ENCODE measurements around the gene SNCB.

The SNCB gene

GRCh38 chr5:176629853-176630680, at the start of gene SNCB, which contains the start of gene EIF4E1B:
SNCB (minus strand) TSS chr5:176630534; CDS start chr5:176629654, 880 bp downstream.
EIF4E1B (plus strand) TSS chr5:176630675; CDS start chr5:176642788, 12,113 bp downstream.
- H3K4me3 ChIP-seq (ENCODE audit: low read depth, low read length), result peak within 1 kb of the TSS; percentile 77

- H3K4me3 ChIP-seq (ENCODE audit: low read depth, low read length), result peak overlapping the region; percentile 8
Observed at GRCh38 chr5:176679365-176680225, 49.3 kb upstream of the SNCB start.

GRCh38 chr5:176678584-176678983, 48.2 kb upstream of the SNCB start:
- no peak overlapping the region for H3K4me3 ChIP-seq (ENCODE audit: low read depth, low read length)

GRCh38 chr5:176677209-176677939, 47.0 kb upstream of the SNCB start:
- H3K4me3 ChIP-seq (ENCODE audit: low read depth, low read length), result no peak overlapping the region

- H3K4me3 ChIP-seq (ENCODE audit: low read depth, low read length), result no peak overlapping the region
Observed at GRCh38 chr5:176676361-176676824, 46.1 kb upstream of the SNCB start.

- no peak overlapping the region for H3K4me3 ChIP-seq (ENCODE audit: low read depth, low read length)
Observed at GRCh38 chr5:176675676-176676360, 45.5 kb upstream of the SNCB start.

- H3K4me3 ChIP-seq (ENCODE audit: low read depth, low read length), result no peak overlapping the region
Observed at GRCh38 chr5:176674799-176675198, 44.5 kb upstream of the SNCB start.

GRCh38 chr5:176673651-176674583, 43.6 kb upstream of the SNCB start:
- no peak overlapping the region for H3K4me3 ChIP-seq (ENCODE audit: low read depth, low read length)

- no peak overlapping the region for H3K4me3 ChIP-seq (ENCODE audit: low read depth, low read length)
Observed at GRCh38 chr5:176671890-176672747, 41.8 kb upstream of the SNCB start.

- H3K4me3 ChIP-seq (ENCODE audit: low read depth, low read length), result no peak overlapping the region
Observed at GRCh38 chr5:176671399-176671798, 41.1 kb upstream of the SNCB start.

- no peak overlapping the region for H3K4me3 ChIP-seq (ENCODE audit: low read depth, low read length)
Observed at GRCh38 chr5:176670449-176670848, 40.1 kb upstream of the SNCB start.

- no peak overlapping the region for H3K4me3 ChIP-seq (ENCODE audit: low read depth, low read length)
Observed at GRCh38 chr5:176667637-176668036, 37.3 kb upstream of the SNCB start.

- no peak overlapping the region for H3K4me3 ChIP-seq (ENCODE audit: low read depth, low read length)
Observed at GRCh38 chr5:176665517-176665916, 35.2 kb upstream of the SNCB start.

GRCh38 chr5:176664886-176665285, 34.6 kb upstream of the SNCB start:
- H3K4me3 ChIP-seq (ENCODE audit: low read depth, low read length), result no peak overlapping the region

GRCh38 chr5:176664479-176664878, 34.1 kb upstream of the SNCB start:
- no peak overlapping the region for H3K4me3 ChIP-seq (ENCODE audit: low read depth, low read length)

- H3K4me3 ChIP-seq (ENCODE audit: low read depth, low read length), result no peak overlapping the region
Observed at GRCh38 chr5:176663566-176663965, 33.2 kb upstream of the SNCB start.

- no peak overlapping the region for H3K4me3 ChIP-seq (ENCODE audit: low read depth, low read length)
Observed at GRCh38 chr5:176662371-176663333, 32.3 kb upstream of the SNCB start.
